Keratinocyte (primary cell): ENCODE data around the gene LHPP. TPM values are rescaled to one million over a fixed set of nuclear protein-coding genes. Genes with fewer than 3 reads are reported as not detected.

ENCODE experiments used
- DNase-seq: peaks from one replicate; pipeline ENCODE4 v3.0.0-alpha.2; 2011; ENCODE audit warnings: low read depth, missing footprints, low spot score
- FAIRE-seq: peaks from 2 replicates; lab custom pipeline; 2011; peaks lifted over from hg19 to GRCh38; lab: Jason Lieb, UNC
- H2AFZ ChIP-seq: 2 replicates; pipeline ENCODE4 v1.6.0; 2012; ENCODE audit warnings: low read length, control low read depth, inconsistent platforms; ENCODE audit not compliant: control insufficient read depth
- H3K27ac ChIP-seq: 2 replicates; pipeline ENCODE4 v1.5.1; 2011; ENCODE audit warnings: low read length; ENCODE audit not compliant: control insufficient read depth, insufficient read depth
- H3K27me3 ChIP-seq: 3 replicates; pipeline ENCODE4 v1.6.0; 2011; ENCODE audit warnings: low read length; ENCODE audit not compliant: control insufficient read depth, insufficient read depth; ENCODE audit errors: extremely low read depth
- H3K36me3 ChIP-seq, 2 experiments: 2 replicates in 1 of 2; 3 replicates in 1 of 2; pipeline ENCODE4 v1.5.1; 2011; ENCODE audit warnings: low read length in 2 of 2, mild to moderate bottlenecking in 1 of 2; ENCODE audit not compliant: control insufficient read depth in 2 of 2, insufficient read depth in 2 of 2; ENCODE audit errors: extremely low read depth in 1 of 2
- H3K4me1 ChIP-seq: 3 replicates; pipeline ENCODE4 v1.5.1; 2011; ENCODE audit warnings: low read length; ENCODE audit not compliant: control insufficient read depth, insufficient read depth; ENCODE audit errors: extremely low read depth
- H3K4me2 ChIP-seq: 3 replicates; pipeline ENCODE4 v1.6.0; 2011; ENCODE audit warnings: low read depth, low read length; ENCODE audit not compliant: control insufficient read depth, insufficient read depth; ENCODE audit errors: extremely low read depth
- H3K4me3 ChIP-seq, 3 experiments: fragments of 200-600 bp in 1 of 3; sonication (generic) in 1 of 3; 2 replicates in 2 of 3; 3 replicates in 1 of 3; pipeline ENCODE4 v1.5.1; 2011 to 2016; ENCODE audit warnings: low read length in 3 of 3, mild to moderate bottlenecking in 3 of 3, control low read depth in 2 of 3, inconsistent platforms in 1 of 3, low read depth in 1 of 3, mixed read lengths in 1 of 3, mixed run types in 1 of 3, moderate library complexity in 1 of 3; ENCODE audit not compliant: control insufficient read depth in 2 of 3, insufficient read depth in 2 of 3; ENCODE audit errors: extremely low read depth in 1 of 3
- H3K79me2 ChIP-seq: 2 replicates; pipeline ENCODE4 v1.6.0; 2012; ENCODE audit warnings: low read length; ENCODE audit not compliant: control insufficient read depth, insufficient read depth
- H3K9ac ChIP-seq: 3 replicates; pipeline ENCODE4 v1.6.0; 2011; ENCODE audit warnings: low read length; ENCODE audit not compliant: control insufficient read depth, insufficient read depth; ENCODE audit errors: extremely low read depth
- H3K9me1 ChIP-seq: 3 replicates; pipeline ENCODE4 v1.6.0; 2011; ENCODE audit warnings: low read length; ENCODE audit not compliant: control insufficient read depth, insufficient read depth; ENCODE audit errors: extremely low read depth
- H3K9me3 ChIP-seq: 2 replicates; pipeline ENCODE4 v1.5.1; 2012; ENCODE audit warnings: low read depth, low read length; ENCODE audit not compliant: control insufficient read depth
- H4K20me1 ChIP-seq: 3 replicates; pipeline ENCODE4 v1.6.0; 2011; ENCODE audit warnings: low read length; ENCODE audit not compliant: control insufficient read depth, insufficient read depth; ENCODE audit errors: extremely low read depth
- CTCF ChIP-seq, 3 experiments: IDR thresholded peaks in 1 of 3; conservative IDR thresholded peaks in 1 of 3; optimal IDR thresholded peaks in 1 of 3; 2 replicates in 2 of 3; 3 replicates in 1 of 3; pipeline versions ENCODE3 to v1.5.1; 2011; ENCODE audit warnings: low read length in 3 of 3, mild to moderate bottlenecking in 3 of 3, moderate library complexity in 2 of 3, control low read depth in 1 of 3, inconsistent platforms in 1 of 3; ENCODE audit not compliant: insufficient read depth in 2 of 3; ENCODE audit errors: extremely low read depth in 1 of 3
- EZH2 ChIP-seq: IDR thresholded peaks from one replicate; pipeline ENCODE4 v1.6.1; 2012; ENCODE audit warnings: inconsistent platforms, mild to moderate bottlenecking, low read length, moderate library complexity
- dilution Hi-C: fragments of 300-500 bp; cut with MboI; formaldehyde crosslinking; loops from one replicate; pipeline ENCODE4 v1.7.0; 2020; ENCODE audit warnings: low sequenced_read_pairs; ENCODE audit not compliant: extremely low pct_ligation_motif_present
- polyA plus RNA-seq, 5 experiments: library from polyadenylated mRNA; depleted of rRNA in 3 of 5; stranded (reverse) in 3 of 5; stranded (forward) in 1 of 5; unstranded in 1 of 5; fragments of >200 nt; gene quantifications; 1 replicate in 1 of 5; 2 replicates in 3 of 5; 3 replicates in 1 of 5; pipeline versions ENCODE4 v1.2.1 to v1.2.3, GENCODE V29; 2011 to 2012; ENCODE audit warnings: missing spikeins in 2 of 5, low read depth in 1 of 5, low replicate concordance in 1 of 5

LHPP gene
- polyA plus RNA-seq, 1 donor (not counting 4 experiments of a cell fraction or from before 2014, with no cell fraction given) = 13.1 TPM

GRCh38 chr10:124516181-124516580, 54.6 kb downstream of the LHPP start:
- H3K9me1 ChIP-seq = no peaks in the 10 kb centered on the region
- no peak overlapping the region for H2AFZ ChIP-seq
- no peaks in the 10 kb centered on the region for H4K20me1 ChIP-seq
- H3K4me3 ChIP-seq = no peak overlapping the region
- H3K79me2 ChIP-seq = no peaks in the 10 kb centered on the region
- H3K4me2 ChIP-seq = no peak overlapping the region
- TF ChIP-seq EZH2 (no peak), CTCF (optimal IDR thresholded peaks at IDR 0.05 in 1 of 3, IDR thresholded peaks at IDR 0.05 in 1 of 3, conservative IDR thresholded peaks at IDR 0.05 in 1 of 3; ENCODE audit: extremely low read depth in 1 of 3, insufficient read depth in 2 of 3, low read length in 3 of 3) (no peak)
- no peak overlapping the region for H3K9ac ChIP-seq
- no peaks in the 10 kb centered on the region for H3K4me1 ChIP-seq
- DNase-seq (no peak), FAIRE-seq (no peak)
- dilution Hi-C loops = no loop called here
- no peaks in the 10 kb centered on the region for H3K27me3 ChIP-seq
- H3K9me3 ChIP-seq = no peaks in the 10 kb centered on the region
- H3K36me3 ChIP-seq = no peaks in the 10 kb centered on the region
- H3K27ac ChIP-seq = no peak overlapping the region

- Histone ChIP-seq H3K4me2 (no peak overlapping the region), H3K9me1 (no peaks in the 10 kb centered on the region), H3K27ac (no peak overlapping the region), H3K9ac (no peak overlapping the region), H2AFZ (no peak overlapping the region), H4K20me1 (no peaks in the 10 kb centered on the region), H3K4me1 (no peaks in the 10 kb centered on the region), H3K9me3 (no peaks in the 10 kb centered on the region), H3K4me3 (no peak overlapping the region), H3K79me2 (no peaks in the 10 kb centered on the region), H3K27me3 (no peaks in the 10 kb centered on the region), H3K36me3 (no peaks in the 10 kb centered on the region)
- DNase-seq (no peak), FAIRE-seq (no peak)
- TF ChIP-seq EZH2 (no peak), CTCF (optimal IDR thresholded peaks at IDR 0.05 in 1 of 3, IDR thresholded peaks at IDR 0.05 in 1 of 3, conservative IDR thresholded peaks at IDR 0.05 in 1 of 3; ENCODE audit: extremely low read depth in 1 of 3, insufficient read depth in 2 of 3, low read length in 3 of 3) (no peak)
- dilution Hi-C loops = no loop called here
Measured at GRCh38 chr10:124516746-124517397, 55.2 kb downstream of the LHPP start.
